Activated CD4-positive, alpha-beta T cell treated with anti-CD3 and anti-CD28 coated beads for 4 hours (primary cell): ENCODE measurements around the gene E4F1.

Experiments used
- DNase-seq, 2 donors: peaks; one replicate each; pipeline ENCODE4 v3.0.0-alpha.2; 2020

Gene E4F1, protein sequence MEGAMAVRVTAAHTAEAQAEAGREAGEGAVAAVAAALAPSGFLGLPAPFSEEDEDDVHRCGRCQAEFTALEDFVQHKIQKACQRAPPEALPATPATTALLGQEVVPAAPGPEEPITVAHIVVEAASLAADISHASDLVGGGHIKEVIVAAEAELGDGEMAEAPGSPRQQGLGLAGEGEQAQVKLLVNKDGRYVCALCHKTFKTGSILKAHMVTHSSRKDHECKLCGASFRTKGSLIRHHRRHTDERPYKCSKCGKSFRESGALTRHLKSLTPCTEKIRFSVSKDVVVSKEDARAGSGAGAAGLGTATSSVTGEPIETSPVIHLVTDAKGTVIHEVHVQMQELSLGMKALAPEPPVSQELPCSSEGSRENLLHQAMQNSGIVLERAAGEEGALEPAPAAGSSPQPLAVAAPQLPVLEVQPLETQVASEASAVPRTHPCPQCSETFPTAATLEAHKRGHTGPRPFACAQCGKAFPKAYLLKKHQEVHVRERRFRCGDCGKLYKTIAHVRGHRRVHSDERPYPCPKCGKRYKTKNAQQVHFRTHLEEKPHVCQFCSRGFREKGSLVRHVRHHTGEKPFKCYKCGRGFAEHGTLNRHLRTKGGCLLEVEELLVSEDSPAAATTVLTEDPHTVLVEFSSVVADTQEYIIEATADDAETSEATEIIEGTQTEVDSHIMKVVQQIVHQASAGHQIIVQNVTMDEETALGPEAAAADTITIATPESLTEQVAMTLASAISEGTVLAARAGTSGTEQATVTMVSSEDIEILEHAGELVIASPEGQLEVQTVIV

GRCh38 chr16:2223221-2223941 lies at the start of gene E4F1:
E4F1 (plus strand) TSS chr16:2223591; CDS start chr16:2223614, 23 bp downstream.
- DNase-seq, result peak; percentile 99

- DNase-seq, result no peak
Measured at GRCh38 chr16:2173916-2174315, 49.5 kb upstream of the E4F1 start.

- DNase-seq, result no peak
Measured at GRCh38 chr16:2174396-2175131, 48.8 kb upstream of the E4F1 start.

- no peak for DNase-seq
Measured at GRCh38 chr16:2175454-2175853, 47.9 kb upstream of the E4F1 start.

DNA sequence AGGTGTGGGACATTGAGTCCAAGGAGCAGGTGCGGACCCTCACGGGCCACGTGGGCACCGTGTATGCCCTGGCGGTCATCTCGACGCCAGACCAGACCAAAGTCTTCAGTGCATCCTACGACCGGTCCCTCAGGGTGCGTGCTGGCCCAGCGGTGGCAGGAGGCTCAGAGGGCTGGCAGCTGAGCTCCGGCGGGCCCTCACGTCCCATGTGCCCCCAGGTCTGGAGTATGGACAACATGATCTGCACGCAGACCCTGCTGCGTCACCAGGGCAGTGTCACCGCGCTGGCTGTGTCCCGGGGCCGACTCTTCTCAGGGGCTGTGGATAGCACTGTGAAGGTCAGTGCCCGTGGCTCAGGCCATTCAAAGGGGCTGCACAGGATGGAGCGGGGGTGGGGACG lies 47.3 kb upstream of the E4F1 start:
- DNase-seq, result no peak

GRCh38 chr16:2177101-2177500 lies 46.3 kb upstream of the E4F1 start:
- no peak for DNase-seq

GRCh38 chr16:2177561-2177960 lies 45.8 kb upstream of the E4F1 start:
- DNase-seq, result no peak

- DNase-seq, result peak in 1 of 2 donors; percentile 17
Measured at GRCh38 chr16:2178321-2179106, 44.9 kb upstream of the E4F1 start.

DNA sequence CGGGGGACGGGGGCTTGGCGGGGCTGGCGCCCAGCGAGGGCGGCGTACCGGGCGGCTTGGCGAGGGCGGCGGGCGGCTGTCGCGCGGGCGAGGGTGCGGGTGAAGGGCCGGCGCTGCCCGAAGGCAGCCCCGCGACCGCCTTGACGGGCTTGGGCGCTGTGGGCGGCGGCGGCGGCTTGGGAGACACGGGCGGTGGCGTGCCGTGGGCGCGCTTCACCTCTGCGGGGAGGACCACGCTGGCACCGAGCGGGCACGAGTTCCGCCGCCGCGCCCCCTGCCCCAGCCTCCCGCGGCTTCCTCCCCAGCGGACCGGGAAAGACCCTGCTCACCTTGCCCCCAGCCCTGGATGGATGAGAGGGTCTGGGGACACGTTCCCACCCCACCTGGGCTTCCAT lies 44.3 kb upstream of the E4F1 start:
- no peak for DNase-seq

DNA sequence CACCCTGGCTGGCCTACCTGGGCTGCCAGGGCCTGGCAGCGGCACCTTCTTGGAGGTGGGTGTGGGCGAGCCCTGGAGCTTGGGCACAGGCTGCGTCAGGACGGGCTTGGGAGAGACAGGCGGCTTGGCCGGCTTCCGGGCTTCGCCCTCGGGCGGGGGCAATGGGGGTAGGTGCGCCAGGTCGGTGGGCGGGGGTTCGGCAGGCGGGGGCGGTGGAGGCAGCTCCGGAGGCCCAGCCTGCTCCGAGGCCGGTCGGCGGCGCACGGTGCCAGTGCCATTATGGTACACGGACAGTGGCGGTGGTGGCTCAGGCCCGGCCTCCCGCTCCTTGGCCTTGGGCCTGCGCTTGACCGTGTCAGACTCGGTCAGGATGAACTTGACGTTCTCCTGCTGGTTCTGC lies 43.8 kb upstream of the E4F1 start:
- no peak for DNase-seq

- DNase-seq, result no peak
Measured at GRCh38 chr16:2180461-2180860, 42.9 kb upstream of the E4F1 start.

DNA sequence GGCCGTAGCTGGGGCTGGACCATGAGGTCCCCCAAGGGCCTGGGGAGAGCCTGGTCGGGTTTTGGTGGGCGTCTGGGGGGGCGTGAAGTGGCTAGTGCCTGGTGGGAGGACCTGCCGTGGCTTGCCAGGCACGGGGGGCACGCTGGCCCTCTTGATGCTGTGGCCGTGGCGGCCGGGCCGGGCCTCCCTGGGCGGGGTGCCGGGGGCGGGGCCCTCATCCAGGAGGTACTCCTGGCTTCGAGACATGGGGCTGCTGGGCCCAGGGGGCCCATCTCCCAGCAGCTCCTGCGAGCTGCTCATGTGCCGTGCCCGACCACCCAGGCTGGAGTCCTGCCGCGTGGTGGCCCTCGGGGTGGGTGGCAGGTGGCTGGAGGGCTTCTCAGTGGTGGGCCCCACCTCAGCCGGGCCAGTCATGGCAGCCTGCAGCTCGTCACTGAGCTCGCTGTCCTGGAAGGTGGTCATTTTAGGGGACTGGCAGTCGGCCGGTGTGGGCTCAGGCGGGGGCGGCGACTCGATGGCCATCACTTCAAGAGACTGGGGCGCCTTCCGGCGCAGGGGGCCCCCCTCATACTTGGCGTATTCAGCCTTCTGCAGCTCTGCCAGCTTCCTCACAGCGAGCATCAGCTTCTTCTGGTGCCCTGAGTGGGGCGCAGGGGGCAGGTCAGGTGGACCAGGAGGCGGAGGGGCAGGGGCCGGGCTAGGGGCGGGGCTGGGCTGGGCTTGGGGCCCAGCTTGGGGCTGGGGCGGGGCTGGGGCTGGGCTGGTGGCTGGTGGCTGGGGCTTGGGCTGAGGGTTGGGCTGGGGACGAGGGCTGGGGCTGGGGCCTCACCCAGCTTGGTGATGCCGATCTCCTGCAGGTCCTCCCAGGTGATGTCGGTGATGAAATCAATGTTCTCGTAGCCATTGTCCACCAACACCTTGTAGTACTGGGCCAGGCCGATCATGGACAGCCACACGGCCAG lies 42.1 kb upstream of the E4F1 start:
- DNase-seq, result no peak

DNA sequence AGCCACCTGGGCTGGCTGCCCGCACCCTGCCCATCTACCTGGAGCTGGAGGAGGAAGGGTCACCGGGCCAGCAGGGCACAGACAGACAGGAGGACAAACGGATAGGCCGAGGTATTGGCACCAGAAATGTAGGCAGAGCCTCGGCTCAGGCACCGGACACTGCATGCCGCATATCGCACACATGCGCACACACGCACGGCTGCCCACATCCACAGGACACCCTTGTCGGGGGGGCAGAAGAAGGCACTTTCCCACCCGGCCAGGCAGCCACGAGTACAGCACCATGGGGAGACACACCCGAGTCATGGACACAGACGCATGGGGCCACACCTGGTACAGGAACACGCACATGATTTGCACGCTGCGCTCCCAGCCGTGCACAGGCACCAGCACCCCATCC lies 41.4 kb upstream of the E4F1 start:
- DNase-seq, result no peak

DNA sequence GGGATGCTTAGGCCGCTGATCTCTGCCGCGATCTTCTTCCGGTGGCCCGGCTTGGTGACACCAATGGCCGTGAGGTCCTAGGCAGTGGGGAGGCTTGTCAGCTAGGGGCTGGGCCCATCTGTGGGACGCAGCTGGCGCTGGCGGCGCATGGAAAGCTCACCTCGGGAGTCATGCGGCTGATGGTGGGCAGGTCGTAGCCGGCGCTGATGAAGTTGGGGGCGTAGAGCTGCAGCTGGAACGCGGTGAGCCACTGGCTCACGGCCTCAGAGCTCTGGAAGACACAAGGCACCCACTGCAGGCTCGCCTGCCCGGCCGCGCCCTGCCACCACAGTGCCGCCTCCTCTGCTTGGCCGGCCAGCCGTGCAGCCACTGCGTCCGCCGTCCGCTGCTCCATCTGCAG lies 39.7 kb upstream of the E4F1 start:
- DNase-seq, result no peak

DNA sequence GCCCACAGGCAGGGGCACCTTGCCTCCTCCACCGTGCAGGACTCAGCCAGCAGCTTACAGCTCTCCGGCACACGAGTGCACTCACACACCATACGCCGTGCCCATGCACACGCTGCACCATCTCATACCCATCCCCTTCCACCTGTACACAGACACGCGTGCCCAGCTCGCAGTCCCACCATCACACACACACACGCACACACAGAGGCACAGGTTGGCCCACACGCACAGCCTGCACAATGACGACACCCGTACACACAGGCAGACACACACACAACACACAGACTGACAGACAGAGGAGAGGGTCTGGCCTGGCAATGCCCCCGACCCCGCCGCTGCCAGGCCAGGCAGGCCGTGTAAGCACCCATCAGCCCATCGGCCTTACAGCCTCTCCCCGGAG lies 39.0 kb upstream of the E4F1 start:
- DNase-seq, result no peak

- no peak for DNase-seq
Measured at GRCh38 chr16:2184962-2185361, 38.4 kb upstream of the E4F1 start.

GRCh38 chr16:2186064-2186463 lies 37.3 kb upstream of the E4F1 start:
- no peak for DNase-seq

- DNase-seq, result no peak
Measured at GRCh38 chr16:2186505-2186904, 36.9 kb upstream of the E4F1 start.

DNA sequence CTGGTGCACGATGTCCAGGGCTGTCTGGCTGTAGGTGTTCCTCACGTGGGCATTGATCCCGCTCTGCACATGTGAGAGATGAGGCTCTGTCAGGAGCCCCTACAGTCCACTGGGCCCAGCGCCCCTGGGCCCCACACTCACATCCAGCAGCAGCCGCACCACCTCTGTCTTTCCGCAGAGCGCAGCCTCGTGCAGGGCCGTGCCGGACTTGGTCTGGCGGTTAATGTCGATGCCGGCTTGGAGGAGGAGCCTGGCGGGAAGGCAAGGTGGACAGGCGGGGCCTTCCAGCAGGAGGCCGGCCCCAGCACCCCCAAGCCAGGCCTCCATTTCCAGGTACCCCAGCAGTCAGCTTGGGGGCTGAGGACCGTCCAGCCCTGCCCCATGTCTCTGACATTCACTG lies 36.2 kb upstream of the E4F1 start:
- no peak for DNase-seq

DNA sequence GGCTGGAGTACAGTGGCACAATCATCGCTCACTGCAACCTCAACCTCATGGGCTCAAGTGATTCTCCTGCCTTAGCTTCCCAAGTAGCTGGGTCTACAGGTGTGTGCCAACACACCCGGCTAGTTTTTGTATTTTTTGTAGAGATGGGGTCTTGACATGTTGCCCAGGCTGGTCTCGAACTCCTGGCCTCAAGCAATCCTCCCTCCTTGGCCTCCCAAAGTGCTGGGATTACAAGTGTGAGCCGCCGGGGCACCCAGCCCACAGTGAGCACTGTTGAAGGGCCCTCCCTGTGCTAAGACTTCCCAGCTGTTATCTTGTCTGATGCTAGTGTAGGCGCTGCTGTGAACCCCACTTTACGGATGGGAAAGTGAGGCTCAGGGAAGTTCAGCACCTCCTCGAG lies 35.0 kb upstream of the E4F1 start:
- no peak for DNase-seq
